HG03045 (cell line): ENCODE data around the gene ELF2.
"Not testable (repeated sequence)": the region's sequence is repeated elsewhere in the genome, so short reads cannot be mapped to it uniquely, and the experiment has no call there.

ENCODE experiments used
- ATAC-seq: cut with Tn5 transposase; IDR thresholded peaks from one replicate; pipeline ENCODE4 v1.9.1; 2021; ENCODE audit warnings: mild to moderate bottlenecking, moderate library complexity; ENCODE audit not compliant: unreplicated experiment

Gene ELF2

DNA sequence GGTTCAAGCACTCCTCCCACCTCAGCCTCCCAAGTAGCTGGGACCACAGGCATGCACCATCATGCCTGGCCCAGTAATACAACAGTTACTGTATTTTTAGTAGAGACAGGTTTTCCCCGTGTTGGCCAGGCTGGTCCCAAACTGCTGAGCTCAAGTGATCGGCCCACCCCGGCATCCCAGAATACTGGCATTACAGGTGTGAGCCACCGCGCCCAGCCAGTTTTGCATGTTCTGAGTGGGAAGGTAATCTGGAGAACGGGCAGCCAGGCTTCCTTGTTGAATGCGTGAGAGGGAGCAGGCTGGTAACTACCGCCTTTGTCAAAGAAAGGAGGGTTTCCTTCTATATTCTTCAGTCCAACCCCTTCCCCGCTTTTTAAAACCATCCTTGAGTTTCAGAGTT is 152.3 kb downstream of the ELF2 start:
- no peak for ATAC-seq

DNA sequence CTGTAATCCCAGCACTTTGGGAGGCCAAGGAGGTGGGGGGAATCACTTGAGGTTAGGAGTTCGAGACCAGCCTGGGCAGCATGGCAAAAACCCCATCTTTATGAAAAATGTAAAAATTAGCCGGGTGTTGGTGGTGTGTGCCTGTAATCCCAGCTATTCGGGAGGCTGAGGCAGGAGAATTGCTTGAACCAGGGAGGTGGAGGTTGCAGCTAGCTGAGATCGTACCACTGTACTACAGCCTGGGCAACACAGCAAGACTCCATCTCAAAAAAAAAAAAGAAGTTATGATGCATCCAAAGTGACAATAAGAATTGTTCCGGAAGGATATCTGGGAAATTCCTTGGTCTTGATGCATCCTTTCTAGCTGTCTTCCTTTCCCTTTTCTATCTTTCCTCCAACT is 154.2 kb downstream of the ELF2 start:
- ATAC-seq: no peak

DNA sequence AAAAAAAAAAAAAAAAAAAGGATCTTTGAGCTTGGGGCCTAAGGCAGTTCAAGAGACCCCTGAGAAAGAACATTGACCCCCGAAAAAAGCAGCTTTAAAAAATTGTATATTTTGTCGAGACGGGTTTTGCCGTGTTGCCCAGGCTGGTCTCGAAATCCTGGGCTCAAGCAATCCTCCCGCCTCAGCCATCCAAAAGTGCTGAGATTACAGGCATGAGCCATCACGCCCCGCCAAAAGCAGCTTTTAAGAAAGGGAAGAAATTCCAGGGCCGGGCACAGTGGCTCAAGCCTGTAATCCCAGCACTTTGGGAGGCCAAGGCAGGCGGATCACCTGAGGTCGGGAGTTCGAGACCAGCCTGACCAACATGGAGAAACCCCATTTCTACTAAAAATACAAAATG is 155.9 kb downstream of the ELF2 start:
- not testable (repeated sequence) for ATAC-seq

DNA sequence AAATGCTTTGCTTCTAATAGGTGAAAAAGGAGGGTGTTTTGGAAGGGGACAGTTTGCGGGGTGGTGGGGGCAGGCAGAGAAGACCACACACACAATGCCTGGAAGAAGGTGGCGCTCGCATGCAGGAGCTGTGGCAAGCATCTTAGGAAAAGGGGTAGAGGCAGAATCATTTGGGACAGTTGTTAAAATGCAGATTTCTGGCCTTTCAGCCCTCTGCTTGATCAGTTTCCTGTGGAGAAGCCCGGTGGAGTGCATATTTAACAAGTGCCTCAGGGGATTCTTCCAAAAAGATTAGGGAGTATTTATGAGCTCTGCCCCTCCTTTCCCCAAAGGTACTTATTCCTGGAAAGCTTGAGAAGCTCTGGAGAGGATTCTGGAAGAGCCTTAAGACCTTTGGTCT is 156.6 kb downstream of the ELF2 start:
- no peak for ATAC-seq

DNA sequence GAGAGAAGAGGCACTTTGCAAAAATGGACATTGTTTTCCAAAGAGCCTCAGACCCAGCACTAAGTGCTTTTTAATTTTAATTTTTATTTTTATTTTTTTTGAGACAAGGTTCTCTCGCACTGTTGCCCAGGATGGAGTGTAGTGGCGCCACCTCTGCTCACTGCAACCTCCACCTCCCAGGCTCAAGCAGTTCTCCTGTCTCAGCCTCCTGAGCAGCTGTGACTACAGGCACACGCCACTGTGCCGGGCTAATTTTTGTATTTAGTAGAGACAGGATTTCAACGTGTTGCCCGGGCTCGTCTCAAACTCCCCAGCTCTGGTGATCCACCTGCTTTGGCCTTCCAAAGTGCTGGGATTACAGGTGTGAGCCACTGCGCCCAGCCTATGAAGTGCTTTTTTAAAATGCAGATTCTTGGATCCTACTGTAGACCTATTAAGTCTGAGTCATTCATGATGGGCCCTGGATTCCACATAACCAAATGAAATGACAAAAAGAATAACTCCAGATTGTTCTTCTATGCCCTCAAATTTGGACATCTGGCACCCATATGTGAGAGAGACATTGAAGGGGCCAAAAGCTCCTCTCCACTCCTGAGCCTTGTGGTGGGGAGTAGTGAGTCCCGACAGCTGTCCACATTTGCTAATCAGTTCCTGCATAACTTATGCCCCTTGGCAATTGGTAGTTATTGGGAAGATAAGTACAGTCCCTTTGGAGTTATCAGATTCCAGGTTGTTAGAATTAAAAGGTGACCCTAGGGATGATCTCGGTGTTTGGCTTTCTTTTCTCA is 157.9 kb downstream of the ELF2 start:
- ATAC-seq: no peak

DNA sequence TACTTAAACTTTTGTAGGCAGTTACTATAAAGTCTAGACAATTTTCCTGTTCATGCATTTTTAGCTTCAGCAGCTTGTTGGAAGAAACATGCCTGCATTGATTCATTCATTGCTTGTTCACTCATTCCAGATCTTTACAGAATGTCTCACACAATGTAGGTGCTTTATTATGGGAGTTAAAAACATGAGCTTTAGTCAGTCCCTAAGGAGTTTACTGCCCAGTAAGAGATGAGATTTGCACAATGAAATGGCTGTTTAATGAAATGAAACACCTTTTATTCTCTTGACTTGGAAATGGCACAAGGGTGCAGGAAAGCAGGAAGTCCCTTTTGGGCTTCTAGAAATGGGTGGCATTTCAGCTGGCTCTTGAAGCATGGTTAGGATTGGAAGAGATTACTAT is 158.5 kb downstream of the ELF2 start:
- no peak for ATAC-seq

DNA sequence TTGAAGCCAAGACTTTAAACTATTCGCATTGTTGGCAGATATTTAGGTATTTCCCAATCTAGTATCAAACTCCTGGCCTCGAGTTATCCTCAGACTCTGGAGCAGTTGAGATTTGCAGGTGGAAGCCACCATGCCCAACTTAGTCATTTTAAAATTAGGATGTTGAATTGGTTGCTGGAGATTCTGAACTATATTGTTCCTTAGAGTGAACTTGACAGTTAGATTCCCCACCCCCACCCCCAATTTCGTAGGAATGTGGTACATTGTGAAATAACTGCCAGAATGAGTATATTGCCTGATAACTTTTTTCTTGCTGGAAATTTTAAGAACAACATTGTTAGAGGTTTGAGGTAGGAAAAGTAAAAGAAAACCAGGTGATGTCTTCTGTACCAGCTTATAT is 159.2 kb downstream of the ELF2 start:
- ATAC-seq: no peak

DNA sequence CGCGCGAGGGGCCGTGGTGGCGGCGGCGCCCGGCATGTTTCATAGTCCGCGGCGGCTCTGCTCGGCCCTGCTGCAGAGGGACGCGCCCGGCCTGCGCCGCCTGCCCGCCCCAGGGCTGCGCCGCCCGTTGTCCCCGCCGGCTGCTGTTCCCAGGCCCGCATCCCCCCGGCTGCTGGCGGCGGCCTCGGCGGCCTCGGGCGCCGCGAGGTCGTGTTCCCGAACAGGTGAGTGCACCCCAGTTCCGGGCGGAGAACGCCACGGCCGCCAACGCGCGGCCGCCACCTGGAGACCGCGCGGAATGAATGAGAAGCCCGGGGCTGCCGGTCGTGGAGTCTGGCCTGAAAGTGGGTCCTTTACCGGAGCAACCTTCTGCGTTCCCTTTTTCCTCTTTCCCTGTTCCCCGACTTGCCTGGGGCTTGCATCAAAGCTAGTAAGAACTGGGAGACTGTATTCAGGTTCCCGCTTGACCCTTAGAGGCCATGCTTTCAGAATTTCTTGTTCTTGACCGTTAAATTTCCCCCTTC is 161.0 kb downstream of the ELF2 start:
- peak; percentile 41 for ATAC-seq

DNA sequence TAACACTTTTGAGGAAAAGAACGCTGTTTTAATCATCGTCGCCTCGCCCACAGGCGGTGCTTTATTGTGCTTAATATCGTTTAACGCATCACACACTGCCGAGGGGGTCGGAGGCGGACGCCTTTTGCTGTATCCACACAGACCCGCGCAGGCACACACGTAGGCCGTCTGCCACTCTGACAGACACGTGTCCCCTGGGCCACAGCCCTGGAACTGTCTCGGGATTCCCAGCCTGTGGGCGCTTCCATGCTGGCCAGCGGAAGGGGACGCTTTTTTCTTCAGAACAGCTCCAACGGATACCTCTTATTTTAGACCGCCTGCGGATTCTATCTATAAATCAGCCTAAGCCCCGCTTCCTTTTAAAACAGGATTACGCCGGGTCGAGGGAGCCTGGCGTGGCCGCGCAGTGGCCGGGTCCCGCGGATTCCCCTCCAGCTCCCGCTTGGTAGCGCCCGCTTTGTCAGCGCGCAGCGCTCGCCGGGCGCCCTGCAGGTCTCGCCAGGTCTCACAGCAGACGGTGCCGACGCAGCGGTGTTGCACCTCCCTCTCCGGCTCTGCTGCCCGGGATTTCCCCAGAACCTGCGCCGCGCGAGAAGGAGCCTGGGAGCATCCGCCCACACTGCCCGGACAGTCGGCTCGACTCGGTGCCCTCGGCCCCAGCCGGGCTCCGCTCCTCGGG is 161.6 kb downstream of the ELF2 start, which contains the start of gene NOCT:
Gene NOCT (plus strand): TSS at position 513 of the 679 bp plus-strand sequence. CDS start 201 bp downstream, outside the sequence.
- peak; percentile 95 for ATAC-seq

DNA sequence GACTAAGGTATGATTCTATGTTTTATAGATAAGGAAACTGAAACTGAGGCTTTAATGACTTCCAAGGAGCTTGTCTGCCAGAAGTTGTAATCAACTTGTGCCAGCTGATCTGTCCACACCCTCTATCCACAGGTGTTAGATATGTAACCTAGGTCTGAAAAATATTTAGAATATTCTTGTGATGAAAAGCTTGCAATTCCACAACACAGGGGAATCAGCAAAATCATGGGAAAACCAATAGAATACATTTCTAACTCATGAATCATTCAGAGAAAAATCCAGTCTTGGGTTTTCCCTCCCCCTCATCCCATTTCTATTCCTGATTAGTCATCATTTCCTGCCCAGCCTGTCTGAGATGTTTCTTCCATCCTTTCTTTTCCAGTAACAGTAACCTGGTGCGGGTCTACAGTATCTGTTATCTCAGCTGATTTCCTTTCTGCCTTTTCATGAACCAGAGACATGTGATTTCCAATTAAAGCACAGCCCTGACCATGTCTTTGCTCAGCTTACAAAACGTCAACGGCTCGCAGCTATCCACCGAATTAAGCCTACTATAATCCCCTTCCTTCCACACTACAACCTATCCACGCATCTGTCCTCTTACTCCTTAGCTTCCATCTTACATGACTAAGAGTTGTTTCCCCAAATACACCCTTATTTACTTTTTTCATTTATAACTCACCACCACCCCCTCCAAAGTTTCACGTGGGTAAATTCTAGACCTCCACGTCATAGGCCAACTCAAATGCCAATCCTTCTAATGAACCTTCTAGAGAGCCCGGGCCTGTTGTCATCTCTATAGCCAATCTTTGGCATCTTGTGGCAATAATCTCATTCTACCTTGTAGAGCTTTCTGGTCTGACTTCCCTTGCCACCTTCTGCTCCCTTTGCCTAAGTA is 162.4 kb downstream of the ELF2 start:
- ATAC-seq: no peak

DNA sequence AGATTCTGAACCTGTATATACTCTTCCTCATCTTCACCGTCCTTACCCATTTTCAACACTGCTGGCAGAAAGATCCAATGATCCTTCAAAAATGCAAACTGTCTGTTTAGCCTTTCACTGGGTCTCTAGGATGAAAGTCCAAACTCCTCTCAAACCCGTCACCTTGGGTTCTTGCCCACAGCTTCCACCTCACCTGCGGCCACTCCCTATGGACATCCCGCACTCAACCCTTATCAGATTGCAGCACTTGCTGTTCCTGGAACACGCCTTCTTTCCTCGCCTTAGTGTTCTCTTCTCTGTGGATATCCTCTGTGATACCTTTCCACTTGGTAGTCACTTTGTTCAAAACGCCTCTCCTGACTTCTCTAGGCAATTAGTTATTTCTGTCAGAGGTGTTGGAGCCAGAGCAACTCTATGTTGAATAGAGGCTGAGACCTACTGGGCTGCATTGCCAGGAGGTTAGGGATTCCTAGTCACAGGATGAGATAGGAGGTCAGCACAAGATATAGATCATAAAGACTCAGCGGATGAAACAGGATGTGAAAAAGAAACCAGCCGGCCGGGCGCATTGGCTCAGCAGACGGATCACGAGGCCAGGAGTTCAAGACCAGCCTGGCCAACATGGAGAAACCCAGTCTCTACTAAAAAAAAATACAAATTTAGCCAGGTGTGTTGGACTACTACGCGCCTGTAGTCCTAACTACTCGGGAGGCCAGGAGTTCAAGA is 165.6 kb downstream of the ELF2 start:
- ATAC-seq: no peak

DNA sequence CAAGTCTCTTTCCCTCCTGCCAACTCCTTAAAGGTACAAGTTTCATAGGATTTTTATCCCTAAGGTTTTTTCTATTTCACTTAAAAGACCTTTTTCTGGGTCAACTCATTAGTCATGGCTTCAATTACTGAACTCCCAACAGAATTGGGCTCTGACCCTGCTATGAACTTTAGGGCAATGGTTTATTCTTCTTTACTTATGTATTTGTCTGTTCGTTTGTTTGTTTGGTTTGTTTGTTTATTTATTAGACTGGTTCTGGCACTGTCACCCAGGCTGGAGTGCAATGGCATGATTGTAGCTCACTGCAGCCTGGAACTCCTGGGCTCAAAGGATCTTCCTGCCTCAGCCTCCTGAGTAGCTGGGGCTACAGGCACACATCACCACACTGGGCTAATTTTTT is 167.3 kb downstream of the ELF2 start:
- no peak for ATAC-seq

DNA sequence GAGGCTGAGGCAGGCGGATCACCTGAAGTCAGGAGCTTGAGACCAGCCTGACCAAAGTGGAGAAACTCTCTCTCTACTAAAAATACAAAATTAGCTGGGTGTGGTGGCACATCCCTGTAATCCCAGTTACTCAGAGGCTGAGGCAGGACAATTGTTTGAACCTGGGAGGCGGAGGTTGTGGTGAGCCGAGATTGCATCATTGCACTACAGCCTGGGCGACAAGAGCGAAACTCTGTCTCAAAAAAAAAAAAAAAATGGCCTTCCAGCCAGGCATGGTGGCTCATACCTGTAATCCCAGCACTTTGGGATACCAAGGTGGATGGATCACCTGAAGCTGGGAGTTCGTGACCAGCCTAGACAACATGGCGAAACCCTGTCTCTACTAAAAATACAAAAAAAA is 168.7 kb downstream of the ELF2 start:
- not testable (repeated sequence) for ATAC-seq

DNA sequence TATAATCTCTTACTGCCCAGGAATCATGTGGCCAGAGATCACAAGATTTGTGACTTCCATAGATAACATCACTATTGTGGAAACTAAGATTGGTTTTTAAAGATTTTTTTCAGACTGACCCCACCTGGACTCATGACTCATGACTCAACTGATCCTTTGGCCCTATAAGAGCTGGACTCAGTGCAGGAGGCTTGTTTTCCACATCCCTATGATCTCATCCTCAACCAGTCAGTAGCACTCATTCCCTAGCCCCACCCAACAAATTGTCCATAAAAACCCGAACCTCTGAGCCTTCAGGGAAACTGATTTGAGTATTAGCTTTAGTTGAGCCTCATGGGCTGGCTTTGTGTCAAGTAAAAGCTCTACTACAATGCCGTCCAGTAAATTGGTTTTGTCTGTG is 169.4 kb downstream of the ELF2 start:
- no peak for ATAC-seq
